ENCODE measurements around the gene EIF2S2.

GRCh38 chr20:34096699-34097444, 15.2 kb downstream of the EIF2S2 start:
- TF ChIP-seq EZH2 (IDR thresholded peaks at IDR 0.05; ENCODE audit: low read depth, unreplicated experiment) (no peak), ETS1 (IDR thresholded peaks at IDR 0.05) (no peak), POLR2AphosphoS5 (IDR thresholded peaks at IDR 0.05; ENCODE audit: low read depth) (no peak), EZH2phosphoT487 (IDR thresholded peaks at IDR 0.05; ENCODE audit: unreplicated experiment) (no peak), ZNF462 (CRISPR knock-in tag; IDR thresholded peaks at IDR 0.05) (no peak), CREB1 (CRISPR knock-in tag; IDR thresholded peaks at IDR 0.05; ENCODE audit: low read depth) (no peak), JUNB (IDR thresholded peaks at IDR 0.05; ENCODE audit: unreplicated experiment) (no peak), NANOG (IDR thresholded peaks at IDR 0.05; ENCODE audit: borderline replicate concordance) (no peak)
- TF ChIP-seq, protein P1, sequence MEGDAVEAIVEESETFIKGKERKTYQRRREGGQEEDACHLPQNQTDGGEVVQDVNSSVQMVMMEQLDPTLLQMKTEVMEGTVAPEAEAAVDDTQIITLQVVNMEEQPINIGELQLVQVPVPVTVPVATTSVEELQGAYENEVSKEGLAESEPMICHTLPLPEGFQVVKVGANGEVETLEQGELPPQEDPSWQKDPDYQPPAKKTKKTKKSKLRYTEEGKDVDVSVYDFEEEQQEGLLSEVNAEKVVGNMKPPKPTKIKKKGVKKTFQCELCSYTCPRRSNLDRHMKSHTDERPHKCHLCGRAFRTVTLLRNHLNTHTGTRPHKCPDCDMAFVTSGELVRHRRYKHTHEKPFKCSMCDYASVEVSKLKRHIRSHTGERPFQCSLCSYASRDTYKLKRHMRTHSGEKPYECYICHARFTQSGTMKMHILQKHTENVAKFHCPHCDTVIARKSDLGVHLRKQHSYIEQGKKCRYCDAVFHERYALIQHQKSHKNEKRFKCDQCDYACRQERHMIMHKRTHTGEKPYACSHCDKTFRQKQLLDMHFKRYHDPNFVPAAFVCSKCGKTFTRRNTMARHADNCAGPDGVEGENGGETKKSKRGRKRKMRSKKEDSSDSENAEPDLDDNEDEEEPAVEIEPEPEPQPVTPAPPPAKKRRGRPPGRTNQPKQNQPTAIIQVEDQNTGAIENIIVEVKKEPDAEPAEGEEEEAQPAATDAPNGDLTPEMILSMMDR (conservative IDR thresholded peaks at IDR 0.05; ENCODE audit: low read depth in 2 of 2) = no peak
- TF ChIP-seq, protein P2, sequence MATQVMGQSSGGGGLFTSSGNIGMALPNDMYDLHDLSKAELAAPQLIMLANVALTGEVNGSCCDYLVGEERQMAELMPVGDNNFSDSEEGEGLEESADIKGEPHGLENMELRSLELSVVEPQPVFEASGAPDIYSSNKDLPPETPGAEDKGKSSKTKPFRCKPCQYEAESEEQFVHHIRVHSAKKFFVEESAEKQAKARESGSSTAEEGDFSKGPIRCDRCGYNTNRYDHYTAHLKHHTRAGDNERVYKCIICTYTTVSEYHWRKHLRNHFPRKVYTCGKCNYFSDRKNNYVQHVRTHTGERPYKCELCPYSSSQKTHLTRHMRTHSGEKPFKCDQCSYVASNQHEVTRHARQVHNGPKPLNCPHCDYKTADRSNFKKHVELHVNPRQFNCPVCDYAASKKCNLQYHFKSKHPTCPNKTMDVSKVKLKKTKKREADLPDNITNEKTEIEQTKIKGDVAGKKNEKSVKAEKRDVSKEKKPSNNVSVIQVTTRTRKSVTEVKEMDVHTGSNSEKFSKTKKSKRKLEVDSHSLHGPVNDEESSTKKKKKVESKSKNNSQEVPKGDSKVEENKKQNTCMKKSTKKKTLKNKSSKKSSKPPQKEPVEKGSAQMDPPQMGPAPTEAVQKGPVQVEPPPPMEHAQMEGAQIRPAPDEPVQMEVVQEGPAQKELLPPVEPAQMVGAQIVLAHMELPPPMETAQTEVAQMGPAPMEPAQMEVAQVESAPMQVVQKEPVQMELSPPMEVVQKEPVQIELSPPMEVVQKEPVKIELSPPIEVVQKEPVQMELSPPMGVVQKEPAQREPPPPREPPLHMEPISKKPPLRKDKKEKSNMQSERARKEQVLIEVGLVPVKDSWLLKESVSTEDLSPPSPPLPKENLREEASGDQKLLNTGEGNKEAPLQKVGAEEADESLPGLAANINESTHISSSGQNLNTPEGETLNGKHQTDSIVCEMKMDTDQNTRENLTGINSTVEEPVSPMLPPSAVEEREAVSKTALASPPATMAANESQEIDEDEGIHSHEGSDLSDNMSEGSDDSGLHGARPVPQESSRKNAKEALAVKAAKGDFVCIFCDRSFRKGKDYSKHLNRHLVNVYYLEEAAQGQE (IDR thresholded peaks at IDR 0.05; ENCODE audit: unreplicated experiment) = no peak
